HG02938 (cell line): ENCODE data around the gene CATSPER3.

Source experiments
- ATAC-seq: cut with Tn5 transposase; IDR thresholded peaks from one replicate; pipeline ENCODE4 v1.9.1; 2021; ENCODE audit warnings: mild to moderate bottlenecking, moderate library complexity; ENCODE audit not compliant: unreplicated experiment

The CATSPER3 gene

GRCh38 chr5:134967607-134968006, at the start of gene CATSPER3:
Gene CATSPER3 (plus strand): TSS chr5:134967907. CDS start chr5:134967992, 85 bp downstream.
- ATAC-seq: no peak

- ATAC-seq: no peak
These were observed 48.8 kb upstream of the CATSPER3 start for GRCh38 chr5:134918861-134919260.

GRCh38 chr5:134920848-134921575, 46.7 kb upstream of the CATSPER3 start:
- no peak for ATAC-seq

- no peak for ATAC-seq
These were observed 35.2 kb upstream of the CATSPER3 start for GRCh38 chr5:134932508-134932907.

- no peak for ATAC-seq
These were observed 33.5 kb upstream of the CATSPER3 start for GRCh38 chr5:134934202-134934601.

- no peak for ATAC-seq
These were observed 31.8 kb upstream of the CATSPER3 start for GRCh38 chr5:134935711-134936602.

GRCh38 chr5:134937526-134937925, 30.2 kb upstream of the CATSPER3 start:
- no peak for ATAC-seq

GRCh38 chr5:134938030-134938429, 29.7 kb upstream of the CATSPER3 start:
- ATAC-seq: no peak

GRCh38 chr5:134939500-134939899, 28.2 kb upstream of the CATSPER3 start:
- ATAC-seq: no peak

GRCh38 chr5:134943547-134943946, 24.2 kb upstream of the CATSPER3 start:
- no peak for ATAC-seq

GRCh38 chr5:134944630-134945029, 23.1 kb upstream of the CATSPER3 start:
- ATAC-seq: no peak

- ATAC-seq: no peak
These were observed 22.7 kb upstream of the CATSPER3 start for GRCh38 chr5:134945041-134945440.

GRCh38 chr5:134948911-134949310, 18.8 kb upstream of the CATSPER3 start:
- ATAC-seq: no peak

- ATAC-seq: no peak
These were observed 18.4 kb upstream of the CATSPER3 start for GRCh38 chr5:134949316-134949715.

GRCh38 chr5:134957920-134958608, 9.6 kb upstream of the CATSPER3 start:
- ATAC-seq: no peak

GRCh38 chr5:134958755-134959154, 9.0 kb upstream of the CATSPER3 start:
- ATAC-seq: no peak

- no peak for ATAC-seq
These were observed 4.6 kb upstream of the CATSPER3 start for GRCh38 chr5:134963098-134963497.

GRCh38 chr5:134964359-134965270, 3.1 kb upstream of the CATSPER3 start:
- ATAC-seq: no peak

- ATAC-seq: no peak
These were observed 2.4 kb upstream of the CATSPER3 start for GRCh38 chr5:134965271-134965825.

- ATAC-seq: no peak
These were observed 348 bp downstream of the CATSPER3 start for GRCh38 chr5:134968055-134968454.
